ENCODE measurements around the gene AP1M1. TPM values are rescaled to one million over a fixed set of nuclear protein-coding genes. Genes with fewer than 3 reads are reported as not detected.
A peak's percentile ranks its signal among the peaks of the same experiment; 100 is the strongest.

AP1M1 gene
- total RNA-seq, 1 experiment from 2014 or later = 88.7 TPM

GRCh38 chr19:16207490-16208025 lies 9.8 kb downstream of the AP1M1 start:
- H3K27ac ChIP-seq (ENCODE audit: low read length) = no peak overlapping the region
- BruUV-seq (replicated peaks) = no TSS peak
- 0 out of 2 replicates have a peak, but pooled peaks have one; percentile 16 for ATAC-seq
- TF ChIP-seq CTCF (IDR thresholded peaks at IDR 0.05) (no peak), POLR2AphosphoS5 (IDR thresholded peaks at IDR 0.05; ENCODE audit: low read depth, low read length) (no peak)
- in situ Hi-C loops (cut with HindIII; ENCODE audit: low pct_unique_long_range_greater_than_20kb, low sequenced_read_pairs) = no loop called here
- no peaks in the 10 kb centered on the region; the same call in 1 of the 2 replicates for H3K36me3 ChIP-seq (ENCODE audit: control insufficient read depth, insufficient read depth, low read length)
- no peaks in the 10 kb centered on the region for H3K27me3 ChIP-seq (ENCODE audit: control insufficient read depth, insufficient read depth, low read length)
- DNase-seq (ENCODE audit: low read depth, low spot score) = no peak
- intact Hi-C loops (cut with micrococcal nuclease; ENCODE audit: unreplicated experiment) = no loop called here
- ChIA-PET CTCF (no interaction called here), POLR2A (no interaction called here)
- H3K4me3 ChIP-seq (ENCODE audit: low read depth in 2 of 2, low read length in 2 of 2) = no peak overlapping the region
- no peaks in the 10 kb centered on the region for H3K4me1 ChIP-seq (ENCODE audit: control insufficient read depth, insufficient read depth, low read length)
- no peaks in the 10 kb centered on the region for H3K9me3 ChIP-seq (ENCODE audit: control insufficient read depth, insufficient read depth, low read depth, low read length)

- TF ChIP-seq TCF7L2 (IDR thresholded peaks at IDR 0.05; ENCODE audit: low read depth, low read length) (no peak), CTCF (IDR thresholded peaks at IDR 0.05) (no peak), SIN3A (IDR thresholded peaks at IDR 0.05; ENCODE audit: borderline replicate concordance, insufficient read depth, low read depth, low read length) (no peak), REST (IDR thresholded peaks at IDR 0.05; ENCODE audit: insufficient read depth in 1 of 2, low read depth in 2 of 2, low read length in 1 of 2) (no peak), POLR2AphosphoS5 (IDR thresholded peaks at IDR 0.05; ENCODE audit: low read depth, low read length) (no peak)
- DNase-seq (ENCODE audit: low read depth, low spot score) (no peak), ATAC-seq (no peak)
- H3K36me3 ChIP-seq (ENCODE audit: control insufficient read depth, insufficient read depth, low read length) = no peaks in the 10 kb centered on the region; the same call in 1 of the 2 replicates
- POLR2A ChIA-PET = no interaction called here
- no peaks in the 10 kb centered on the region for H3K4me1 ChIP-seq (ENCODE audit: control insufficient read depth, insufficient read depth, low read length)
- no peak overlapping the region for H3K27ac ChIP-seq (ENCODE audit: low read length)
- in situ Hi-C loops (cut with HindIII; ENCODE audit: low pct_unique_long_range_greater_than_20kb, low sequenced_read_pairs) (no loop called here), intact Hi-C loops (cut with micrococcal nuclease; ENCODE audit: unreplicated experiment) (no loop called here)
- no peaks in the 10 kb centered on the region for H3K27me3 ChIP-seq (ENCODE audit: control insufficient read depth, insufficient read depth, low read length)
- no TSS peak for BruUV-seq (replicated peaks)
- H3K4me3 ChIP-seq (ENCODE audit: low read depth in 2 of 2, low read length in 2 of 2) = no peak overlapping the region
- H3K9me3 ChIP-seq (ENCODE audit: control insufficient read depth, insufficient read depth, low read depth, low read length) = no peaks in the 10 kb centered on the region
- CTCF ChIA-PET = no interaction called here
These were observed 10.5 kb downstream of the AP1M1 start for GRCh38 chr19:16208064-16208759.

Data from Panc1 (cell line).